NT2/D1 (cell line): ENCODE measurements around the gene PCGF5.
A peak's percentile ranks its signal among the peaks of the same experiment; 100 is the strongest.

Experiments
- DNase-seq: peaks from one replicate; pipeline ENCODE4 v3.0.0-alpha.2; 2011; ENCODE audit warnings: low read depth, low spot score
- H3K27me3 ChIP-seq: 2 replicates; pipeline ENCODE4 v1.6.0; 2011; ENCODE audit warnings: mild to moderate bottlenecking; ENCODE audit not compliant: insufficient read length, insufficient read depth
- H3K36me3 ChIP-seq: 2 replicates; pipeline ENCODE4 v1.6.1; 2011; ENCODE audit warnings: mild to moderate bottlenecking, low read length, mixed read lengths; ENCODE audit not compliant: insufficient read depth, insufficient read length
- H3K4me1 ChIP-seq: 2 replicates; pipeline ENCODE4 v1.5.1; 2011; ENCODE audit not compliant: insufficient read depth, insufficient read length
- H3K4me3 ChIP-seq: 2 replicates; pipeline ENCODE4 v1.5.1; 2011; ENCODE audit warnings: low read depth; ENCODE audit not compliant: insufficient read length
- H3K9ac ChIP-seq: 2 replicates; pipeline ENCODE4 v1.6.0; 2011; ENCODE audit warnings: low read depth; ENCODE audit not compliant: insufficient read length
- H3K9me3 ChIP-seq: 2 replicates; pipeline ENCODE4 v1.5.1; 2011; ENCODE audit warnings: mild to moderate bottlenecking, low read length; ENCODE audit not compliant: insufficient read depth
- SUZ12 ChIP-seq: IDR thresholded peaks from 2 replicates; pipeline ENCODE4 v1.6.1; 2011; ENCODE audit not compliant: insufficient read length, insufficient read depth; ENCODE audit errors: extremely low read depth
- YY1 ChIP-seq: IDR thresholded peaks from 2 replicates; pipeline ENCODE4 v1.6.1; 2011; ENCODE audit not compliant: insufficient read length, insufficient read depth
- ZNF274 ChIP-seq: IDR thresholded peaks from 2 replicates; pipeline ENCODE4 v1.6.1; 2011; ENCODE audit warnings: mild to moderate bottlenecking, low read depth, low read length

The PCGF5 gene

DNA sequence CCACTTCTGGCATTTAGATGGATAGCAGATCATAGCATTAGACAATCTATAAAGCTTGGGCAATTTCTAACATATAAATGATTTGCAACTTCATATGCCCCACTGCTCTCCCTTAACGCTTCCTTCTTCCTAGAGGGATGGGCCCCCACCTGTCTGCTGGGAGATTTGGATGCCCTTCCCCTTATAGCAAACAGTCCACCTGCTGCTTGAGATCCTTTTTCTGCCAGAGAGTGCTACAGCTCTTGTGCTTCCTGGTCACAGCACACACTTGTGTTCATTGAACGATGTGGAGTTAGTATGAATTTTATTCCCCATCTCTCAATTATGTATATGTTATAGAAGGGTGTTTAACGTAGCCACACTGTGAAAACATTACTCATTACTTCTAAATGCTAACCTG lies 10.4 kb upstream of the PCGF5 start:
- Histone ChIP-seq H3K4me3 (no peak overlapping the region), H3K9me3 (no peaks in the 10 kb centered on the region), H3K9ac (no peak overlapping the region), H3K4me1 (no peaks in the 10 kb centered on the region), H3K27me3 (no peaks in the 10 kb centered on the region), H3K36me3 (no peaks in the 10 kb centered on the region)
- TF ChIP-seq YY1, result no peak
- no peak for TF ChIP-seq SUZ12
- TF ChIP-seq ZNF274, result no peak
- DNase-seq, result no peak

DNA sequence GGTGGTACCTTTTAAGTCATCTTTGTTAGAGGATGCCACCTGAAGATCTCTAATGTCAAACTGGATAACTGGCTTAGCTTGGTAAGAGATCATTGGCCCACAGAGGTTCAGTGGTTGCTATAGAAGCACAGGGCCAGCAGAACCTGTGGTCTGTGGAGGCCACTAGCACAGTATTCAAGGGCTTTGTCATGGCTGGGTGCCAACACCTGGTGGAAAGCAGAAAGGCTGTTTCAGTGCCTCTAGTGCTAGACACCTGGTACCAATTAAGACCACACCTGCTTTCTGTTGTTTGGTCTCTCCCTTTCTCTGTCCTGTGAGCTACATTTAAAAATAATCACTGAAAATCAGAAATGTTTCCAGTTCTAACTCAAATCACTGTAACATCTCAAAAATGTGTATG lies 10.0 kb upstream of the PCGF5 start:
- no peaks in the 10 kb centered on the region for H3K4me1 ChIP-seq
- H3K27me3 ChIP-seq, result no peaks in the 10 kb centered on the region
- no peak overlapping the region for H3K4me3 ChIP-seq
- H3K9ac ChIP-seq, result no peak overlapping the region
- TF ChIP-seq SUZ12 (no peak), ZNF274 (no peak), YY1 (no peak)
- H3K36me3 ChIP-seq, result no peaks in the 10 kb centered on the region
- DNase-seq, result no peak
- no peaks in the 10 kb centered on the region for H3K9me3 ChIP-seq

DNA sequence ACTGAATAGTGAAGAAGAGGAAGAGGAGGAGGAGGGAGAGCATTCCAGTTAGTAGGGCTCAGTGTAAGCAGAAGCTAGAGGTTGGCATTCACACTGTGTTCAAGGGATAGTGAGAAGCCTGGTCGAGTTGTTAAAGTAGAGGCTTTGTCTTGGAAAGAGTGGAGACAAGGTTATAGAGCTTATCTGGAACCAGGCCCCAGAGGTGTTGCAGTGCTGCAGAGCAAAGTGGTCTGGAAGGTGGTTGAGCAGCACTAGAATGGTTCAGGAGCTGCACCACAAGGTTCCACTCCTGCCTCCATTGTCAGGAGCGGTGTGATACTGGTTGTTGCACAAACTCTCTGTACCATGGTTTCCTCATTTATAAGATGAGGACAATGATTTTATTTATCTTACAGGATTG lies 8.8 kb upstream of the PCGF5 start:
- H3K4me3 ChIP-seq, result no peak overlapping the region
- no peaks in the 10 kb centered on the region for H3K9me3 ChIP-seq
- H3K36me3 ChIP-seq, result no peaks in the 10 kb centered on the region
- no peak overlapping the region for H3K9ac ChIP-seq
- no peaks in the 10 kb centered on the region for H3K4me1 ChIP-seq
- TF ChIP-seq ZNF274 (no peak), SUZ12 (no peak), YY1 (no peak)
- DNase-seq, result no peak
- no peaks in the 10 kb centered on the region for H3K27me3 ChIP-seq

DNA sequence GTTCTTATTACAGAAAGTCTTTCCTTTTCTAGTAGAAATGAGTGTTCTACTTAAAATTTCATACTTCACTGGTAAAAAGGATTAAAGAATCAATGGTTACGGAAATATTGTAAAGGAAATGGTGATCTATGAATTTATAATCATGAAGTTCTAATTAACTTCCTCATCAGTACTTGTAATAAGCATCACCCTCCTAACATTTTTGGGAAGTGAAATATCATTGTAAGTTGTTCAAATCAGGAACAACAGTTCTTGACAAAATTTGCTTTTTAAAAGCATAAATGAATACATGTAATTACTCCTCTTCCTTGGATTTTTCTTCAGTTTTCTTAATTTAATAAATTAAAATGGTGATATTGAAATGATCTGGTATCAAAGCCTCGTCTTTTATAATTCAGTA lies 5.6 kb upstream of the PCGF5 start:
- Histone ChIP-seq H3K27me3 (peaks cover 17% of the 10 kb centered on the region), H3K9me3 (no peaks in the 10 kb centered on the region), H3K4me1 (no peaks in the 10 kb centered on the region), H3K36me3 (no peaks in the 10 kb centered on the region), H3K4me3 (no peak overlapping the region), H3K9ac (no peak overlapping the region)
- no peak for DNase-seq
- TF ChIP-seq ZNF274 (no peak), YY1 (no peak), SUZ12 (no peak)

DNA sequence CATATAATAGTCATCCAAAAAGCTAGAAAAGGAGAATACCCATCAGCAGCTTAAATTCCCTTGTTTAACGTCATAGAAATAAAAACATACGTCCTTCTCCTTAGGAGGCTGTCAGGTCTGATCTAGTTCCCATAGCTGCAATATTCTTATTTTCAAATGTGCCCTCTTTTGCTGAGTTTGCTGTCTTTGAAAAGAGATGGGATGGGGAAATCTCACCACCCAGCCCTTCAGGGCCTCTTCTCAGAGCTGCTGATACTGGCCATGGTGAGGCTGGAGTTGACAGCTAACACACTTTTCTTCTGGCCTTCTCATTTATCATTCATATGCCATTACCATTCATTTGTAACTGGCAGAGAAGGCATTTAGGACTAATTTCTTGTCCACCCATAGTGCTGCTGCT lies 5.1 kb upstream of the PCGF5 start:
- Histone ChIP-seq H3K9me3 (no peaks in the 10 kb centered on the region), H3K9ac (no peak overlapping the region), H3K4me3 (no peak overlapping the region), H3K4me1 (no peaks in the 10 kb centered on the region), H3K36me3 (no peaks in the 10 kb centered on the region), H3K27me3 (peaks cover 21% of the 10 kb centered on the region)
- TF ChIP-seq YY1, result no peak
- TF ChIP-seq SUZ12, result no peak
- TF ChIP-seq ZNF274, result no peak
- DNase-seq, result no peak

DNA sequence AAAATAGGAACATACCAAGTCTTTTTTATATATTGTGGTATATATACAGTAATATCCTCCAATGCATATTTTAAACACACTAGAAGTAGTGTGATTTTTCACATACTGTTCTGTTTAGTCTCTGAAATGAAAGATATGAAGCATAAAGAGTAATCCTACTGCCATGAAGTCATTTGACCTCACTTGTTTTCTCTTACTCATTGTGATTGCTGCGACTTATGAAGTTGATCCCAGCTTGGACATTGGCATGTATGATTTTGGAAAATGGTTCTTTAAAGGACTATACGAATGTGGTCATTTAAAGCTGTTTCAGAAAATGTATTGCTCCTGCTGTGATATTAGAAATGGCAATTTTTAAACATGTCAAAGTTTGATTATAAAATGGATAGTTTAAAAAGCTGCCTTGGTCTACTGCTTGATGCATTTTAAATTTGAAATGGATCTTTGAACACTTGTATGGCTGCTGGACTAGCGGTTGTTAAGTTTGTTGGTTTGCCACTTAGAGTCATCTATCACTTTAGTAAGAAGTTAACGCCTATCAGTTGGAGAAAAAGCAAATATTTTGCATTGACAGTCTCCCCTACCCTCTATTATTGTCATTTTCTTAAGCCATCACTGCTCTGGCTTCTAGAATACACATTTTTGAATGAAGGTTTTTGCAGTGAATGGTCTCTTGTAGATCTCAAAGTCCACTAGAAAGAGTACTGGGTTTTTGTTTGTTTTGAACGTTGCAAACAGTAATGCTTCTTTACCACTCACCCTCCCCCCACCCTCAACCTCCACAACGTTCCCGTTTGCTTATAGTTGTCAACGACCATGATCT lies 881 bp upstream of the PCGF5 start:
- Histone ChIP-seq H3K9me3 (no peaks in the 10 kb centered on the region), H3K4me3 (no peak overlapping the region), H3K36me3 (peaks cover 8% of the 10 kb centered on the region), H3K9ac (no peak overlapping the region), H3K27me3 (peaks cover 45% of the 10 kb centered on the region), H3K4me1 (no peaks in the 10 kb centered on the region)
- TF ChIP-seq SUZ12 (no peak), ZNF274 (no peak), YY1 (no peak)
- DNase-seq, result no peak

DNA sequence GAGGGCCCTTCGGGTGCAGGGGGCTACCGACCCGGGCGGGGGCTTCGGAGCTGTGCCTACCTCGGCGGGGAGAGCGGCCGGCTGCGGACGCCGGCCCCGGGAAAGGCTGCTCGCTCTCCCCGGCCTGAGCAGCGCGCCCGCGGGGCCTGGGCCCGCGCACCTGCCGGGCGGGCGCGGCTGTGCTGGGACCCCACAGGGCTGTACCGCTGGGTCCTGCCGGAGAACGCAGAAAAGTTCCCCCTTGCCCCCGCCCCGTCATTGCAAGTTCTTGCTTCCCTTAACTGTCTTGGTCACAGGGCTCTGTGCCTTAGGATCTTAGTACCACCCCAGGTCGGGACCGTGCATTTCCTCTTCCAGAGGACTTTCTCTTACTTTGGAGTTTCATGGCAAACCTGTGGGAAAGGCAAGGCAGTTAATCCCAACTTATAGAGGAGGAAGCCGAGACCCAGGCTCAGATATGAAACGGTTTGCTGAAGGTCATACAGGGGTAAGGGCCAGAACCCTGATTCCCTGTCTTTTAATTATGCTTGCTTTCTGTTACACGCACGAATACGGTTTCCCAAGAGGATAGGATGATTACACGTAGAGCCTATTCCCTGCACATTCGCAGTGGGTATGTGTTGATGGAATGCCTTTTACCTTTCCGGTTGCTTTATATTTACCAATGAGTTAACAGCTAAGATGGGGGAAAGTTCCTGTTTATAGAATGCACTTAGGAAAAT lies 652 bp downstream of the PCGF5 start:
- no peak for TF ChIP-seq ZNF274
- TF ChIP-seq SUZ12, result no peak
- TF ChIP-seq YY1, result no peak
- Histone ChIP-seq H3K9ac (peak overlapping the region; percentile 79), H3K4me3 (peak overlapping the region; percentile 62), H3K4me1 (no peaks in the 10 kb centered on the region), H3K36me3 (peaks cover 11% of the 10 kb centered on the region), H3K27me3 (peaks cover 45% of the 10 kb centered on the region), H3K9me3 (no peaks in the 10 kb centered on the region)
- DNase-seq, result no peak

DNA sequence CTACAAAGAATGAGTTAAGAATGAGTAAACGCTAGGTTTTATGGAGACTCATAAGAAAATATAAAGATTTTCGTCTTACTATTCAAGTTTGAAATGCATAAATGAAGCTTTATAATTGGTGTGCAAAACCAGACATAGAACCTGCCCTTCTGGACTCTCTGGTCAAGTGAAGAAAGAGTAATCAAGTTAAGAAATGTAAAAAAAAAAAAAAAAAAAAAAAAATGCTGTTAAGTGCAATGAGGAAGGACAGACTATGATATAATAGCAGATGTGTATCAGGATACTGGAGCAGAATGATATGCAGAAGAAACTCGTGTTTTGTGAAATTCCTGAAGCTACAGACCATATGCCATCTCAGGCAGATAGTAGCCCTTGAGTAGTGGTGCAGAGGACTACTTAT lies 5.6 kb downstream of the PCGF5 start:
- Histone ChIP-seq H3K4me1 (no peaks in the 10 kb centered on the region), H3K36me3 (peaks cover 21% of the 10 kb centered on the region), H3K27me3 (peaks cover 18% of the 10 kb centered on the region), H3K9ac (no peak overlapping the region), H3K4me3 (no peak overlapping the region), H3K9me3 (no peaks in the 10 kb centered on the region)
- TF ChIP-seq SUZ12 (no peak), ZNF274 (no peak), YY1 (no peak)
- no peak for DNase-seq
